ENCODE measurements around the gene ZNF83. TPM values are rescaled to one million over a fixed set of nuclear protein-coding genes. Genes with fewer than 3 reads are reported as not detected.

The ZNF83 gene
- total and polyA plus RNA-seq, 2 donors (not counting 1 experiment from before 2014, with no cell fraction given): 92.3 to 95.8 TPM

DNA sequence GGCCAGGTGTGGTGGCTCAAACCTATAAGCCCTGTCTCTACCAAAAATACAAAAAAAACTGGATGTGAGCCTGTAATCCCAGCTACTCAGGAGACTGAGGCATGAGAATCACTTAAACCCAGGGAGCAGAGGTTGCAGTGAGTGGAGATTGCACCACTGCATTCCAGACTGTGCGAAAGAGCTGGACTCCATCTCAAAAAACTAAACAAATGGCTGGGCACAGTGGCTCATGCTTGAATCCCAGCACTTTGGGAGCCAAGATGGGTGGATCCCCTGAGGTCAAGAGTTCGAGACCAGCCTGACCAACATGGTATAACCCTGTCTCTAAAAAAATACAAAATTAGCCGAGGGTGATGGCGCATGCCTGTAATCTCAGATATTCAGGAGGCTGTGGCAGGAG, 34.9 kb upstream of the ZNF83 start:
- Histone ChIP-seq H4K20me1 (ENCODE audit: control insufficient read depth, insufficient read depth, low read length, poor library complexity, severe bottlenecking) (no peaks in the 10 kb centered on the region), H3K4me3 (ENCODE audit: control extremely low read depth in 1 of 5, extremely low read depth in 1 of 5, insufficient read depth in 1 of 5, low read depth in 2 of 5, low read length in 4 of 5) (no peak overlapping the region), H3K4me1 (ENCODE audit: control insufficient read depth in 2 of 2, insufficient read depth in 2 of 2, low read length in 2 of 2) (no peaks in the 10 kb centered on the region), H2AFZ (ENCODE audit: insufficient read depth, low read depth, low read length, poor library complexity, severe bottlenecking) (no peak overlapping the region), H3K4me2 (replicated peaks; ENCODE audit: low read depth, low read length, poor library complexity, severe bottlenecking) (no peak overlapping the region), H3K79me2 (ENCODE audit: control insufficient read depth, insufficient read depth, low read length) (peaks cover 35% of the 10 kb centered on the region), H3K27me3 (replicated peaks in 1 of 4; ENCODE audit: control extremely low read depth in 1 of 4, control insufficient read depth in 3 of 4, insufficient read depth in 4 of 4, low read length in 3 of 4) (no peaks in the 10 kb centered on the region), H3K36me3 (replicated peaks in 1 of 2; ENCODE audit: control extremely low read depth in 1 of 2, control insufficient read depth in 1 of 2, extremely low read depth in 1 of 2, insufficient read depth in 2 of 2, low read length in 1 of 2) (peaks cover 0 to 2% of the 10 kb centered on the region in 2 experiments), H3K9me3 (ENCODE audit: control extremely low read depth in 1 of 3, control insufficient read depth in 2 of 3, insufficient read depth in 1 of 3, low read length in 2 of 3) (peaks cover 0 to 10% (median 1%) of the 10 kb centered on the region in 3 donors), H3K9ac (ENCODE audit: low read length) (no peak overlapping the region), H3K27ac (ENCODE audit: low read length in 2 of 2) (no peak overlapping the region)
- CTCF ChIA-PET: no interaction called here
- TF ChIP-seq EZH2 (IDR thresholded peaks at IDR 0.05; ENCODE audit: borderline replicate concordance, insufficient read depth, low read depth, low read length, poor library complexity, severe bottlenecking): no peak
- TF ChIP-seq, protein P1, sequence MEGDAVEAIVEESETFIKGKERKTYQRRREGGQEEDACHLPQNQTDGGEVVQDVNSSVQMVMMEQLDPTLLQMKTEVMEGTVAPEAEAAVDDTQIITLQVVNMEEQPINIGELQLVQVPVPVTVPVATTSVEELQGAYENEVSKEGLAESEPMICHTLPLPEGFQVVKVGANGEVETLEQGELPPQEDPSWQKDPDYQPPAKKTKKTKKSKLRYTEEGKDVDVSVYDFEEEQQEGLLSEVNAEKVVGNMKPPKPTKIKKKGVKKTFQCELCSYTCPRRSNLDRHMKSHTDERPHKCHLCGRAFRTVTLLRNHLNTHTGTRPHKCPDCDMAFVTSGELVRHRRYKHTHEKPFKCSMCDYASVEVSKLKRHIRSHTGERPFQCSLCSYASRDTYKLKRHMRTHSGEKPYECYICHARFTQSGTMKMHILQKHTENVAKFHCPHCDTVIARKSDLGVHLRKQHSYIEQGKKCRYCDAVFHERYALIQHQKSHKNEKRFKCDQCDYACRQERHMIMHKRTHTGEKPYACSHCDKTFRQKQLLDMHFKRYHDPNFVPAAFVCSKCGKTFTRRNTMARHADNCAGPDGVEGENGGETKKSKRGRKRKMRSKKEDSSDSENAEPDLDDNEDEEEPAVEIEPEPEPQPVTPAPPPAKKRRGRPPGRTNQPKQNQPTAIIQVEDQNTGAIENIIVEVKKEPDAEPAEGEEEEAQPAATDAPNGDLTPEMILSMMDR (IDR thresholded peaks at IDR 0.05): no peak
- intact Hi-C loops (cut with micrococcal nuclease): no loop called here
- no peak for DNase-seq
- no peak for ATAC-seq (ENCODE audit: low read depth)
- Mint-ChIP-seq H3K4me1 (peaks cover 5% of the 10 kb centered on the region), H3K27me3 (no peaks in the 10 kb centered on the region), H3K4me3 (no peak overlapping the region), H3K9me3 (ENCODE audit: insufficient read depth) (peaks cover 3% of the 10 kb centered on the region), H3K27ac (no peak overlapping the region)
- WGBS (ENCODE audit: insufficient coverage): 100% methylated on average over 1 of the region's 4 CpGs
- POLR2A ChIA-PET: no interaction called here

DNA sequence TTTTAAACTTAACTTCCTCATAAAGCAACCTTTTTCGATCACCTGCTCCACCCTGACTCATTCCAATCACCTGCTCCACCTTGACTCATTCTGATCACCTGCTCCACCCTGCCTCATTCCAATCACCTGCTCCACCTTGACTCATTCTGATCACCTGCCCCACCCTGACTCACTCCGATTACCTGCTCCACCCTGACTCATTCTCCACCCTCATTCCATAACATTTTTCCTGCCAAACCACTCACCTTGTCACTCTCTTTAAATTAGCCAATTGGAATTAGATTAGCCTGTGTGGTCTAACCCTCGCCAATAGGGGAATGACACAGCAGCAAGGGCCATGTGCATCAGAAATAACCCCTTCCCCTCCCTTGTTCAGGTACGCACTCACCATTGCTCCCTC, 31.9 kb upstream of the ZNF83 start:
- Histone ChIP-seq H3K4me3 (ENCODE audit: control extremely low read depth in 1 of 5, extremely low read depth in 1 of 5, insufficient read depth in 1 of 5, low read depth in 2 of 5, low read length in 4 of 5) (no peak overlapping the region), H3K9me3 (ENCODE audit: control extremely low read depth in 1 of 3, control insufficient read depth in 2 of 3, insufficient read depth in 1 of 3, low read length in 2 of 3) (peaks cover 0 to 4% (median 0%) of the 10 kb centered on the region in 3 donors), H3K79me2 (ENCODE audit: control insufficient read depth, insufficient read depth, low read length) (peaks cover 21% of the 10 kb centered on the region), H4K20me1 (ENCODE audit: control insufficient read depth, insufficient read depth, low read length, poor library complexity, severe bottlenecking) (no peaks in the 10 kb centered on the region), H3K27ac (ENCODE audit: low read length in 2 of 2) (no peak overlapping the region), H3K9ac (ENCODE audit: low read length) (no peak overlapping the region), H3K4me2 (replicated peaks; ENCODE audit: low read depth, low read length, poor library complexity, severe bottlenecking) (no peak overlapping the region), H2AFZ (ENCODE audit: insufficient read depth, low read depth, low read length, poor library complexity, severe bottlenecking) (no peak overlapping the region), H3K4me1 (ENCODE audit: control insufficient read depth in 2 of 2, insufficient read depth in 2 of 2, low read length in 2 of 2) (no peaks in the 10 kb centered on the region), H3K36me3 (replicated peaks in 1 of 2; ENCODE audit: control extremely low read depth in 1 of 2, control insufficient read depth in 1 of 2, extremely low read depth in 1 of 2, insufficient read depth in 2 of 2, low read length in 1 of 2) (peaks cover 0 to 2% of the 10 kb centered on the region in 2 experiments), H3K27me3 (replicated peaks in 1 of 4; ENCODE audit: control extremely low read depth in 1 of 4, control insufficient read depth in 3 of 4, insufficient read depth in 4 of 4, low read length in 3 of 4) (no peaks in the 10 kb centered on the region)
- H3K4me3 Mint-ChIP-seq: no peak overlapping the region
- intact Hi-C loops (cut with micrococcal nuclease): no loop called here
- no peak for DNase-seq
- ATAC-seq (ENCODE audit: low read depth): no peak
- H3K27me3 Mint-ChIP-seq: no peaks in the 10 kb centered on the region
- TF ChIP-seq EZH2 (IDR thresholded peaks at IDR 0.05; ENCODE audit: borderline replicate concordance, insufficient read depth, low read depth, low read length, poor library complexity, severe bottlenecking): no peak
- TF ChIP-seq, protein P1 (IDR thresholded peaks at IDR 0.05): no peak
- H3K27ac Mint-ChIP-seq: no peak overlapping the region
- 93% methylated on average over 1 of the region's 4 CpGs for WGBS (ENCODE audit: insufficient coverage)
- CTCF ChIA-PET: no interaction called here
- peaks cover 5% of the 10 kb centered on the region for H3K4me1 Mint-ChIP-seq
- H3K9me3 Mint-ChIP-seq (ENCODE audit: insufficient read depth): no peaks in the 10 kb centered on the region
- POLR2A ChIA-PET: no interaction called here
